Activated T-cell treated with anti-CD3 and anti-CD28 coated beads, Interleukin-2, amount 50 U/mL, for 24 hours (primary cell): ENCODE data around the gene RALGPS1.
"Not testable (repeated sequence)": the region's sequence is repeated elsewhere in the genome, so short reads cannot be mapped to it uniquely, and the experiment has no call there.

Source experiments
- DNase-seq: peaks from one replicate; pipeline ENCODE4 v3.0.0-alpha.2; 2020
- H3K27ac Mint-ChIP-seq: 2 replicates; pipeline ENCODE4 v1.8.0; 2020; ENCODE audit warnings: mild to moderate bottlenecking, mixed read lengths
- H3K27me3 Mint-ChIP-seq: 2 replicates; pipeline ENCODE4 v1.8.0; 2020; ENCODE audit warnings: mixed read lengths
- H3K36me3 Mint-ChIP-seq: 2 replicates; pipeline ENCODE4 v1.8.0; 2020; ENCODE audit warnings: low read depth, mixed read lengths
- H3K4me1 Mint-ChIP-seq: 2 replicates; pipeline ENCODE4 v1.8.0; 2020; ENCODE audit warnings: low read depth, mixed read lengths
- H3K4me3 Mint-ChIP-seq: 2 replicates; pipeline ENCODE4 v1.8.0; 2020; ENCODE audit warnings: mild to moderate bottlenecking, moderate library complexity, mixed read lengths
- H3K9me3 Mint-ChIP-seq: 2 replicates; pipeline ENCODE4 v1.8.0; 2020; ENCODE audit warnings: mixed read lengths

Gene RALGPS1

GRCh38 chr9:127136081-127136879, 221.7 kb downstream of the RALGPS1 start:
- Mint-ChIP-seq H3K4me3 (no peak overlapping the region), H3K9me3 (no peaks in the 10 kb centered on the region), H3K27ac (no peak overlapping the region), H3K36me3 (no peaks in the 10 kb centered on the region), H3K27me3 (no peaks in the 10 kb centered on the region), H3K4me1 (no peaks in the 10 kb centered on the region)
- peak; percentile 14 for DNase-seq

GRCh38 chr9:127136880-127137639, 222.5 kb downstream of the RALGPS1 start:
- no peaks in the 10 kb centered on the region for H3K9me3 Mint-ChIP-seq
- H3K27me3 Mint-ChIP-seq, result no peaks in the 10 kb centered on the region
- H3K36me3 Mint-ChIP-seq, result no peaks in the 10 kb centered on the region
- no peak overlapping the region for H3K4me3 Mint-ChIP-seq
- H3K27ac Mint-ChIP-seq, result no peak overlapping the region
- peak; percentile 13 for DNase-seq
- H3K4me1 Mint-ChIP-seq, result no peaks in the 10 kb centered on the region

GRCh38 chr9:127137640-127138360, 223.2 kb downstream of the RALGPS1 start:
- Mint-ChIP-seq H3K27me3 (no peaks in the 10 kb centered on the region), H3K4me1 (no peaks in the 10 kb centered on the region), H3K27ac (no peak overlapping the region), H3K4me3 (no peak overlapping the region), H3K9me3 (no peaks in the 10 kb centered on the region), H3K36me3 (no peaks in the 10 kb centered on the region)
- DNase-seq, result peak; percentile 17

- no peaks in the 10 kb centered on the region for H3K27me3 Mint-ChIP-seq
These were observed 223.9 kb downstream of the RALGPS1 start for GRCh38 chr9:127138444-127138843.

GRCh38 chr9:127139071-127139731, 224.6 kb downstream of the RALGPS1 start:
- Mint-ChIP-seq H3K4me1 (no peaks in the 10 kb centered on the region), H3K27me3 (no peaks in the 10 kb centered on the region), H3K9me3 (no peaks in the 10 kb centered on the region), H3K36me3 (no peaks in the 10 kb centered on the region), H3K4me3 (no peak overlapping the region), H3K27ac (no peak overlapping the region)
- DNase-seq, result peak; percentile 20

More at GRCh38 chr9:127138444-127138843, 223.9 kb downstream of the RALGPS1 start:
- DNase-seq, result no peak
- no peaks in the 10 kb centered on the region for H3K4me1 Mint-ChIP-seq
- no peak overlapping the region for H3K4me3 Mint-ChIP-seq
- H3K36me3 Mint-ChIP-seq, result no peaks in the 10 kb centered on the region
- H3K9me3 Mint-ChIP-seq, result no peaks in the 10 kb centered on the region
- no peak overlapping the region for H3K27ac Mint-ChIP-seq

- H3K27me3 Mint-ChIP-seq, result no peaks in the 10 kb centered on the region
- DNase-seq, result no peak
- H3K27ac Mint-ChIP-seq, result no peak overlapping the region
- H3K4me3 Mint-ChIP-seq, result no peak overlapping the region
- no peaks in the 10 kb centered on the region for H3K4me1 Mint-ChIP-seq
- H3K9me3 Mint-ChIP-seq, result no peaks in the 10 kb centered on the region
- no peaks in the 10 kb centered on the region for H3K36me3 Mint-ChIP-seq
These were observed 225.2 kb downstream of the RALGPS1 start for GRCh38 chr9:127139775-127140174.

GRCh38 chr9:127140181-127140580, 225.6 kb downstream of the RALGPS1 start:
- H3K4me1 Mint-ChIP-seq, result no peaks in the 10 kb centered on the region
- peak; percentile 15 for DNase-seq
- no peaks in the 10 kb centered on the region for H3K36me3 Mint-ChIP-seq
- no peak overlapping the region for H3K4me3 Mint-ChIP-seq
- H3K27me3 Mint-ChIP-seq, result no peaks in the 10 kb centered on the region
- H3K9me3 Mint-ChIP-seq, result no peaks in the 10 kb centered on the region
- no peak overlapping the region for H3K27ac Mint-ChIP-seq

- Mint-ChIP-seq H3K4me1 (no peaks in the 10 kb centered on the region), H3K4me3 (no peak overlapping the region), H3K9me3 (no peaks in the 10 kb centered on the region), H3K36me3 (no peaks in the 10 kb centered on the region), H3K27me3 (no peaks in the 10 kb centered on the region), H3K27ac (peak overlapping the region; percentile 35)
- DNase-seq, result peak; percentile 6
These were observed 226.5 kb downstream of the RALGPS1 start for GRCh38 chr9:127140842-127141675.

GRCh38 chr9:127142291-127142690, 227.7 kb downstream of the RALGPS1 start:
- Mint-ChIP-seq H3K27me3 (peaks cover 3% of the 10 kb centered on the region), H3K4me1 (no peaks in the 10 kb centered on the region), H3K27ac (no peak overlapping the region), H3K9me3 (no peaks in the 10 kb centered on the region), H3K4me3 (no peak overlapping the region), H3K36me3 (no peaks in the 10 kb centered on the region)
- DNase-seq, result no peak

- H3K27ac Mint-ChIP-seq, result no peak overlapping the region
- no peak overlapping the region for H3K4me3 Mint-ChIP-seq
- no peak for DNase-seq
- H3K9me3 Mint-ChIP-seq, result no peaks in the 10 kb centered on the region
- peaks cover 6% of the 10 kb centered on the region for H3K27me3 Mint-ChIP-seq
- no peaks in the 10 kb centered on the region for H3K36me3 Mint-ChIP-seq
- no peaks in the 10 kb centered on the region for H3K4me1 Mint-ChIP-seq
These were observed 228.4 kb downstream of the RALGPS1 start for GRCh38 chr9:127142931-127143464.

- no peaks in the 10 kb centered on the region for H3K9me3 Mint-ChIP-seq
- H3K27ac Mint-ChIP-seq, result no peak overlapping the region
- H3K27me3 Mint-ChIP-seq, result peaks cover 6% of the 10 kb centered on the region
- no peak for DNase-seq
- H3K4me1 Mint-ChIP-seq, result no peaks in the 10 kb centered on the region
- no peaks in the 10 kb centered on the region for H3K36me3 Mint-ChIP-seq
- H3K4me3 Mint-ChIP-seq, result no peak overlapping the region
These were observed 229.4 kb downstream of the RALGPS1 start for GRCh38 chr9:127143920-127144465.

- peaks cover 6% of the 10 kb centered on the region for H3K27me3 Mint-ChIP-seq
- no peak overlapping the region for H3K4me3 Mint-ChIP-seq
- H3K27ac Mint-ChIP-seq, result no peak overlapping the region
- no peaks in the 10 kb centered on the region for H3K36me3 Mint-ChIP-seq
- no peaks in the 10 kb centered on the region for H3K4me1 Mint-ChIP-seq
- no peak for DNase-seq
- H3K9me3 Mint-ChIP-seq, result no peaks in the 10 kb centered on the region
These were observed 230.3 kb downstream of the RALGPS1 start for GRCh38 chr9:127144670-127145445.

- not testable (repeated sequence) for H3K4me1 Mint-ChIP-seq, H3K27ac Mint-ChIP-seq, H3K27me3 Mint-ChIP-seq, DNase-seq, H3K4me3 Mint-ChIP-seq, H3K36me3 Mint-ChIP-seq, H3K9me3 Mint-ChIP-seq
These were observed 232.3 kb downstream of the RALGPS1 start for GRCh38 chr9:127146841-127147240.
